Anterior cingulate cortex (tissue), 58 donors: Measurements from ENCODE around the gene RAB11FIP3.

Experiments
- DNase-seq, 58 donors: peaks; one replicate each; lab custom pipeline; 2025; lab: John Stamatoyannopoulos, UW

Gene RAB11FIP3

DNA sequence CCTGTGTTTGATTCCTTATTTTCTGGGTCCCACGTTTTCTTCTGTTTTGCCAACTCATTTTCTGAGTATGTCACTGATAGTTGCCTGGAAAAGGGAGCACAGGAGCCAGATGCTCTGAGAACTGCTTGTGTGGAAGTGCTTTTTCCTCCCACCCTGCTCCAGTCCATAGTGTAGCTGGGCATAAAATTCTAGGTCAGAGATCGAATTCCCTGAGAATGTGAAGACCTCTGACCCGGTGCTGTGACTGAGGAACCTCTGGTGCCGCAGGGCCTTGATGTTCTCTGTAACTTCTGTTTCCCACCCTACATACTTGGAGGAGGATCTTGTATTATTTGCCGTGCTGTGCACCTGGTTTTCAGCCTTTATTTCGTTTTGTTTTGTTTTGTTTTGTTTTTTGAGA lies 82.5 kb downstream of the RAB11FIP3 start:
- peak in 1 of 58 donors; percentile 42 for DNase-seq

DNA sequence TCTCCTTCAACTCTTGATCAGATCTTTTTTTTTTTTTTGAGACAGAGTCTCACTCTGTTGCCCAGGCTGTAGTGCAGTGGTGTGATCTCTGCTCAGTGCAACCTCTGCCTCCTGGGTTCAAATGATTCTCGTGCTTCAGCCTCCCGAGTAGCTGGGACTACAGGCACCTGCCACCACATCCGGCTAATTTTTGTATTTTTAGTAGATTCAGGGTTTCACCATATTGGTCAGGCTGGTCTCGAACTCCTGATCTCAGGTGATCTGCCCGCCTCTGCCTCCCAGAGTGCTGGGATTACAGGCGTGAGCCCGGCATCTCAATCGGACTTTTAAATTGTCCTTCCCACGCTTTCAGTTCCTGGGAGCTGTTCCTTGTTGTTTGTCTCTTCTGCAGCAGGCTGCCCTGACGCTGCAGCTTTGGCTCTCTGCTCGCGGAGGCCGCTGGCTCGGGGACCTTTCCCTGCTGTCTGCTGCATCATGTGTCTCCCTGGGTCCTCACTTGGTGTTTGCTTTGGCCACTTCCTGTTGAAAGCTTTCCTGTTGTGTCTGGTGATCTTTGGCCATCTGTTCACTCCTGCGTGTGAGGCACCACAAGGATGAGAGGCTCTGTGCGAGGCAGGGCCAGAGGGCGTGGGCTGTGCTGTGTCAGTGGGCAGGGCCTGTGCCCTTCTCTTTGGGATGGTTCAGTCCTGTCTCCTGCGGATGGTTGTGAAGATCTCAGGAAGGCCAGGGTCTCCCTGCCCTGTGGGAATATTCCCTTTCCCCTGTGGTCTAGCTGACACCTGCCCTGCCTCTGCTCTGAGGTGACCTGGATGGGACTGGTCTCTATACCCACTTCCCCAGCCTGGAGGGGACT lies 83.7 kb downstream of the RAB11FIP3 start:
- DNase-seq = peak in 13 of 58 donors; percentile 8 to 64 (median 24)

DNA sequence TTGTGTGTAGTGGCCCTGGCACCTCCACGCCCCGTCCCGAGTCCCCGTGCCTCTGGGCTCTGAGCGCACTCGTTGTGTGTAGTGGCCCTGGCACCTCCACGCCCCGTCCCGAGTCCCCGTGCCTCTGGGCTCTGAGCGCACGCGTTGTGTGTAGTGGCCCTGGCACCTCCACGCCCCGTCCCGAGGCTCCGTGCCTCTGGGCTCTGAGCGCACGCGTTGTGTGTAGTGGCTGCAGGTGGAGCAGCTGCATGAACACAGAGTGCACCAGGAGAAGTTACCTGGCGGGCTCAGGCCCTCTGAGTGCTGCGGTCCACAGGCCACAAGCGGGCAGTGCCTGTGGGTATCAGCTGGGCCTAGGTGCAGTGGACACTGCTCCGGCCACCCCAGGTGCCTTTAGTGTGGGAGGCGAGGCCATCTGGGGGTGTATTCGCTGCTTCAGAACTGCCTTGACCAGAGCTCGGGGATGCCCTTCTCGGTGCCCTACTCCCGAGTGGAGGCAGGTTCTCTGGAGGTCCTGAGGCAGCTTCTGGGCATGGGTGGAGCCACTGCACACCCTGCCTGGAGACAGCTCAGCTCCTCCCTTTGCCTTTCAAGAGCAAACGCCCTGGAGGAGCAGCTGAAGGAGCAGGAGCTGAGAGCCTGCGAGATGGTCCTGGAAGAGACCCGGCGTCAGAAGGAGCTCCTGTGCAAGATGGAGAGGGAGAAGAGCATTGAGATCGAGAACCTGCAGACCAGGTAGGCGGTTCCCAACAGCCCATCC lies 84.8 kb downstream of the RAB11FIP3 start:
- no peak for DNase-seq

DNA sequence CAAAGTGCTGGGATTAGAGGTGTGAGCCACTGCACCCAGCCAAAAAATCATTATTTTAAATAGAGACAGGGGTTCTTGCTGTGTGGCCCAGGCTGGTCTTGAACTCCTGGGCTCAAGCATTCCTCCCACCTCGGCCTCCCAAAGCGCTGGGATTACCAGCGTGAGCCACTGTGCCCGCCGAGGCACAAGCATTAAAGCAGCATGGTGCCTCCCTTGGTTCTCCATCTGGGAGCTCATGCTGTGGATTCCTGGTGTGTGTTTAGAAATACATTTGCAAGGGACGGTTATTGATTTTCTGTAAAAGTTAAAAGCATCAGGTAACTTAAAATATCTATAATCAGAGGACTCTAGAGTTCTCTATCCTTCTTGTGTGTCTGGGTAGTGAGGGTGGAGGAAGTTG lies 87.4 kb downstream of the RAB11FIP3 start:
- DNase-seq = no peak

DNA sequence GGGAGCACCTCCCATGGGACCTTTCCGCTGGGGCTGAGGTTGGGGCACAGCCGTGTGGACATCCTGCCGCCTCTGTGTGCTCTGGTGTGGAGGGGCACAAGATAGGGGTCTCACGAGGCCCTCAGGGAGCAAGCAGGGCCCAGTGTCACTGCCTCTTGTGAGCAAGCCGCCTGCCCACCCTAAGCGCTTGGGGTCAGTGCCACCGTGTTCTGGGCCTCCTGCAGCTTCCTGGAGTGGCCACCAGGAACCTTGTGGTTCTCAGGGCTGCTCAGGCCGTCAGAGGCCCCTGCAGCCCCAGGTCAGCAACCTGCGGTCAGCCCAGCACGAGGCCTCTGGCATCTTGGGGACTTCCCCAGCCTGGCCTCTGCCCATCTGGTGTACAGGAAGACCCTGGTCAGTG lies 88.5 kb downstream of the RAB11FIP3 start:
- no peak for DNase-seq

DNA sequence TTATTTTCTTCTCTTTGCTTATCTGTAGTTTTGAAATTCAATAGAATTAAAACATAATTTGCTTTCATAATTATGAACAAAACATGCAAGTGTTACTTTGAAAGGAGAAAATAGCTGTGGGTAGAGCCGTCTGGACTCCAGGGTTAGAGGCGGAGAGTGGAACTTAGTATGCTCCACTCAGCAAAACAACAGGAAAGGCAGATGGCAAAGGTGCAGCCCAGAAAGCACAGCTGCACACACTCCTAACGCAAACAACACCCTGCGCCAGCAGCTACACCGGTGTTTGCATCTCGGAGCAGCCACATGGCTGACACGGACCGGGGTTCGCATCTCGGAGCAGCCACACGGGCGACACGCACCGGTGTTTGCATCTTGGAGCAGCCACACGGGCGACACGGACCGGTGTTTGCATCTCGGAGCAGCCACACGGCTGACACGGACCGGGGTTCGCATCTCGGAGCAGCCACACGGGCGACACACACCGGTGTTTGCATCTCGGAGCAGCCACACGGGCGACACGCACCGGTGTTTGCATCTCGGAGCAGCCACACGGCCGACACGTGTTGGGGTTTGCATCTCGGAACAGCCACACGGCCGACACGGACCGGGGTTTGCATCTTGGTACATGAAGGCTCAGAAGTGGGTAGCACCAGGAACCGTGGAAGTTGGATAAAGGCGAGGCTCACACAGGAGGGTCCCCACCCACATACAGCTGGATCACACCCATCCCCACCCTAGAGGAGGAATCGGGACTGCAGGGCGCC lies 89.9 kb downstream of the RAB11FIP3 start:
- no peak for DNase-seq

DNA sequence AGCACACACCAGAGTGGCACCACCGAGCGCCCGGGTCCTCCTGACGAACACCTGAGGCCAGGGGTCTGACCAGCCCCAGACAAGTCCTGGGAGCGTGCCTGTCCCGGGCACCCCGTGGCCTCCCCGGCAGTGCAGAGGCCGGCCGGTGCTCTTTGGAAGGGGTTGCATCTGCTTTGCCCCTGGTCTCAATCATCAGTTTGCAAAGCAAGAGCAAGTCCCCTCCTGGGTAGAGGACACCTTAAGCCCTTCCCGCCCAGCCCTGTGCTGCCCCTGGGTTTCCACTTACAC lies 90.4 kb downstream of the RAB11FIP3 start:
- no peak for DNase-seq

DNA sequence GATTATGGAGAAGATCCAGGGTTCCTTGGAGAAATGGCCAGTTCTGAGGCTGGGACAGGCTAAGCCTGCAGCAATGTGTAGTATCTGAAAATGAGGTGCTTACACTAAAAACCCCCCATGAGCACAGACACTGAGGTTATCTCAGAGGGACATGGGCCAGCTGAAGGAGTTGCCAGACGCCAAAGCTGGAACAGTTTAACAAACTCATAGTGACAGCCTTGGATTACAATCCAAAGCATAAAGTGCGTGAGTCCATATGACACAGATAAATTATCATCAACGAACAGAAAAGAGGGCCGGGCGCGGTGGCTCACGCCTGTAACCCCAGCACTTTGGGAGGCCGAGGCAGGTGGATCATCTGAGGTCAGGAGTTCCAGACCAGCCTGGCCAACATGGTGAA lies 90.9 kb downstream of the RAB11FIP3 start:
- no peak for DNase-seq

DNA sequence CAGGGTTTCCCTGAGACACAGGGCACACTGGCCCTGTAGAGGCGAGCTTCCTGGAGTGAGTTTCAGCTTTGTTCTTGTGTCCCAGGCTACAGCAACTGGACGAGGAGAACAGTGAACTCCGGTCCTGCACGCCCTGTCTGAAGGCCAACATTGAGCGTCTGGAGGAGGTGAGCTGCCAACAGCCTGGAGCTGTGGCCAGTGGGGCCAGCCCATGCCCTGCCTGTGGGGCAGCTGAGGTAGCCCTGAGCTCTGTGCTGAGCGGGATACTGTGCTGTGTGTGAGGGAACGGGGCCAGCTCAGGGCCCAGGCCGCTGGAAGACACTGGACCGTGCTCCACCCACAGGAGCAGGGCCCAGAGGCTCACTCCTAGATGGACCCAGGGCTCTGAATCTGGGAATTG lies 93.4 kb downstream of the RAB11FIP3 start:
- DNase-seq = peak in 23 of 58 donors; percentile 5 to 64 (median 34)

DNA sequence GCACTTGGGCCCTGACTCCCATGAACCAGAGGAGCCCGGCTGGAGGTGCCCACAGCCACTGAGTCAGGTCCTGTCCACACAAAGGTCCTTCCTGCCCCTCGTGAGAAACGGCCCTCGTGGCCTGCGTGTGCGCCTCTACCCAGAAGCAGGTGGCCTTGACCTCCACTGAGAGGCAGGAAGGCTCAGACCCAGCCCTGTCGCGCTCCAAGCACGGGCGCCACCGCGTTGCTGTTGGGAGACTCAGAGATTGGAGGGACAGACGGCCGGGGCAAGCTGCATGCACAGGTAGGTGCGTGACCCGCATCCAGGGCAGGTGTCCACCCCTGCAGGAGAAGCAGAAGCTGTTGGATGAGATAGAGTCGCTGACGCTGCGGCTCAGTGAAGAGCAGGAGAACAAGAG lies 94.0 kb downstream of the RAB11FIP3 start:
- DNase-seq = no peak

DNA sequence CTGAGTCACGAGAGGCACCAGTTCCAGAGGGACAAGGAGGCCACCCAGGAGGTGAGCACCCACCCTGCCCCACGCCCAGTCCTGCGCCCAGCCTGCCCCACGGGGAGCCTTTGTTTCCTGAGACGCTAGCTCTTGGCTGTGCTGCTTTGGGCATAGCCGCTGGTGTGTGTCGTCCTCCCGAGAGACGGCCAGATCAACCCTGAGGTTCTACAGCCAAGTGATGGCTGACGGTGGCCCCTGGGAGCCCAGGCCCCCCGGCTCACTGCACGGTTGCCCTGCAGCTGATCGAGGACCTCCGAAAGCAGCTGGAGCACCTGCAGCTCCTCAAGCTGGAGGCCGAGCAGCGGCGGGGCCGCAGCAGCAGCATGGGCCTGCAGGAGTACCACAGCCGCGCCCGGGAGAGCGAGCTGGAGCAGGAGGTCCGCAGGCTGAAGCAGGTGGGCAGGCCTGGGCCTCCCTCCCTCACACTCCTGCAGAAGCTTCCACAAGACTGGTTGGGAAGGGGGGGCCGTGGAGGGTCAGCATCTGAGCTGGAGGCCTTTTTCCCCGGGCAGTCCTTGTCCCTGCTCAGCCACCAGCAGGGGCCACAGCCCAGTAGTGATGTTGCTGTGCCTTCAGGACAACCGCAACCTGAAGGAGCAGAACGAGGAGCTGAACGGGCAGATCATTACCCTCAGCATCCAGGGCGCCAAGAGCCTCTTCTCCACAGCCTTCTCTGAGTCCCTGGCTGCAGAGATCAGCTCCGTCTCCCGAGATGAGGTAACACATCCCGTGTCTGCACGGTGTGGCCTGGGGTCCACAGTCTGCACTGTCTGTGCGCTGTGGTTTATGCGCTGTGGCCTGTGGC lies 94.6 kb downstream of the RAB11FIP3 start:
- DNase-seq = no peak

DNA sequence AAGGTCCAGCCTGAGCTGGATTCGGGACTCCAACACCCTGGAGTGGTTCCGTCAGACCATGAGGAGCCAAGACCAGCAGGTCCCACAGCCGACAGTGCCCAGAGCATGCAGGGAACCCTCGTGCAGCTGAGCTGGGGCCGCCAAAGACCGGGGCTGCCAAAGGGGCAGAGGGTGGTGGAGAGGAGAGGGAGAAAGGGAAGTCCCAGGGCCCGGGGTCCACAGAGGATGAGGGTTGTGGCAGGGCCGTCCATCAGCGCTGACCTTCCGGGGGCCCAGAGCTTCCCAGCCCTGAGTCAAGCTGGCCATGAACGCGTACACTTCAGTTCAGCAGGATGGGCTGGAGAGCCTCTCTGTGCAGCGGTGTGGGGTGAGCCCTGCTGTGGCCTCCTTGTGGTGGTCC lies 95.4 kb downstream of the RAB11FIP3 start:
- no peak for DNase-seq

DNA sequence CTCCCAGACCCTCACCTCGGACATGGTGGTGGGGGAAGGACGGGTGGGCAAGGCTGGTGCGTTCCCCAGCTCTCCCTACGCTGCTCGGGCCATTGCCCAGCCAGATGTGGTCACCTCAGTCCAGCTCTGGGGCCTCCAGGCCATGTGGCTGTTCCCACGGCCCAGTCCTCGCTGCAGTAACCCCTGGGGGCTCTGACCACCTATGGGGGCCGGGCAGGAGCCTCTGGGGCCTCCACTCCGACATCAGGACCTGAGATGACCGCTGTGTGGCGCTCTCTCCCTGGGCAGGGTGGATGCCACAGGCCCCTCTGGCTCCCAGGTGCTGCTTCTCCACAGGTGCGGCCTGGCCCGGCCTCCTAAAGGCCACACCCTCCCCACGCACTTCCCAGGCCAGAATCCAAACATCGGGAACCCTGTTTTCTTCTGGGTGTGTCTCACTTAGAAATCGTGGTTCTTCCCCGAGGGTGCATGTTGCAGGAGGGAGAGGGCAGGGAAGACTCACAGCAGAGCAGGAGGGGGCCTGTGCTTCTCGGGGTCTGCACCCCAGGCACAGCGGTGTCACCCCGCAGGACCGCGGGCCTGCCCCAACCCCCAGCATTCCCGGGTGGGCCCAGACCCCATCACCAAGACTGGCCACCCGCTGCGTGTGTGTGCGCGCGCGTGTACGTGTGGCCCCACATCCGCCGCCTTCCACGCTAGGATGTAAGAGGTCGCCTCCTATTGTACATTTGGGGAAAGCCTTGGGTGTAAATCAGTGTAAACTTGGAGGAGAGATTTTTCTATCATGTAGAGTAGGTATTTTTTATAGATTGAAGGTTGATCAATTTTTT lies 96.1 kb downstream of the RAB11FIP3 start:
- DNase-seq = no peak

DNA sequence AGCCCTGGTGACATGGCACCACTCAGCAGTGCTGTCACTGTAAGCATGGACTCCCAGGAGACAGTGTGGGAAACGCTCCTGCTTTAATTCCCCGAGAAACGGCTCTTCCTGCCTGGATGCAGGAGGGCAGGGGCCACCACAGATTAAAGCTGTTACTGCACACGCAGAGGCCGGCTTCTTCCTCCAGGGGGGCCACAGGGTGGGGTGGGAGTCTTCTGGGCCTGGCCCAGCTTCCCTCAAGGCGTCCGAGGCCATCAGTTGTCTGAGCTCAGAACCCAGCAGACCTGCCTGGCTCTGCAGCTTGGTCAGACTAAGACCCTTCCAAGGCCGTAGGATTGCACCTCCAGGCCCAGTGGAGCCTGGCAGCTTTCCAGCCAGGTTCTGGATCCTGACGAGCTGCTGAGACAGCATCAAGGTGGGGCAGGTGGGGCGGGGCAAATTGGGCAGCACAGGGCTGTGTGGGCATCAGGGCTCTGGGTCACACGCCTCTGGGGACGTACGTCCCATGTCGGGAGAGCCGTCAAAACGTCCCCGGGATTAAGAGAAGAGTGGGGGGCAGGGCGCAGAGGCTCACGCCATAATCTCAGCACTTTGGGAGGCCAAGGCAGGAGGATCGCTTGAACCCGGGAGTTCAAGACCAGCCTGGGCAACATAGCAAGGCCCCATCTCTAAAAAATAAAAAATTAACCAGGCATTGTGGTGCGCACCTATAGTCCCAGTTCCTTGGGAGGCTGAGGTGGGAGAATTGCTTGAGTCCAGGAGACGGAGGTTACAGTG lies 97.1 kb downstream of the RAB11FIP3 start:
- DNase-seq = no peak

DNA sequence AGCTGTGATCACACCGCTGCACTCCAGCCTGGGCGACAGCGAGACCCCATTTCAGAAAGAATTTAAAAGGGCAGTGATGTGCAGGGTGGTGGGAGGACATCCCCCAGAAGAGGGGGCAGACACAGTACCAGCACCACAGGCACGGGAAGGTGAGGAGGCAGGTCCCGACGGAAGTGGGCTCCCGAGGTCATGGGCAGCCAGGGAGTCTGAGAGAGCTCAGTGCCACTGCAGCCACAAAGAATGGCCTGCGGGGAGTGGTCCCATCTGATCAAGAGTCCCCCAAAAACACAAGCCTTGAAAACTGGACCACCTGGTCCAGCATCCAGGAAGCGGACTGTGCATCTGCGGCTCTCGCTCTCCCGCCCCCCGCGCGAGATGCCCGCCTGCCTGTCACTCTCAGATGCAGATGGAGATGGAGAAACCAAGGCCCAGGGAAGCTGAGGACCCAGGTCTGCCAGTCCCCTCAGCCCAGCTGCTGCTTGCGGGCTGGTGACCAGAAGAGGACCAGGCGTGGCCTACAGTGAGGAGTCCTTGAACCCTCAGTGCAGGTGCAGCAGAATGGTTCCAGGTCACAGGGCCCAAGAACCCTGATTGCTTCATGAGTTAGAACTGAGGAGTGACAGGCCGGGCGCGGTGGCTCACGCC lies 97.8 kb downstream of the RAB11FIP3 start:
- DNase-seq = no peak

DNA sequence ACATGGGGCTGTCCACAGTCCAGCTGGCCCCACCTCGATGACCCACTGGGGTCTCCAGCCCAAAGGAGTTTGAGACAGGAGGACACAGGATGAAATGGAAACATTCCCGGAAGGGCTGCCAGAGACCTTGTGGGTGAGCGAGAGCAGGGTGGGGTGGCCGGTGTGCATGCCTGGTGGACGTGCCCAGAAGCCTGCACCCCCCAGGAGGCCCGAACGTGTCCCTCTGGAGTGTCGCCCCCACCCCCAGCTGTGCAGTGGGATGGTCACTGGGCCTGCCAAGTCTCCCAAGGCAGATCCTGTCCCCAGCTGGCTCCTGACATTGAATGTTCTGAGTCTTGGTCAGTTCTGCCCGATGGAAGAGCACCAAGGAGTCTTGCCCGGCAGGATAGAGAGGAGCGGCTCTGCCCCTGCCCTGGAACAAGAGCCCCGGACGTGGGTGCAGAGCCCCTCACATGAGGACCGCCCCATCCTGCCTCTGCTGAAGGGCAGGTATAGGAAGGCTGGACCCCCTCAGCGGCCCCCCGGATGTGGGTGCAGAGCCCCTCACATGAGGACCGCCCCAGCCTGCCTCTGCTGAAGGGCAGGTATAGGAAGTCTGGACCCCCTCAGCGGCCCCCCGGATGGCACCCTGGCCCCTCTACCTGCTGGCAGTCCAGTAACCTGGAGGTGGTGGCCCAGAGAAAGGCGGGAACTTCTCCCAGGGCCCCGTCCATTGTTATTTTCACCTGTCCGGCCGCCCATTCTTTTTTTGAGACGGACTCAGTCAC lies 99.0 kb downstream of the RAB11FIP3 start:
- DNase-seq = peak in 1 of 58 donors; percentile 1

DNA sequence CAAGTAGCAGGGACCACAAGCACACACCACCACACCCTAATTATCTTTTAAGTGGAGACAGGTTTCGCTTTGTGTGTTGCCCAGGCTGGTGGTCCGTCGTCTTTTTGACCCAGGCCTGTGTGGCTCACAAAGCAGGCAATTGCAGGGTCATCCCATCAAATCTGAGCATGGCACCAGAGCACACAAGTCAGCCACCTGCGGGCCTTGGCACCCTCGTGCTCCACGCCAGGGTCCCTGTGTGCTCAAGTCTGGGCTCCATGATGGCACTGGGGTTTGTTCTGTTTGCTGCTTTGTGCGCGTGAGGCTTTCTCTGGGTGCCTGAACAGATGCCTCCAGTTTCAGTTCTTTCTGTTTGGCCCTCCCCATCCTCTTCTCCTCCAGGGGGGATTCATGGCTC lies 99.7 kb downstream of the RAB11FIP3 start:
- peak in 2 of 58 donors; percentile 32 to 46 for DNase-seq
